Calu3 (cell line): ENCODE measurements around the gene THADA. TPM values are rescaled to one million over a fixed set of nuclear protein-coding genes. Genes with fewer than 3 reads are reported as not detected.

Experiments used
- BruUV-seq: library from RNA; stranded (reverse); fragments of 400-500 nt; replicated peaks from 2 replicates; lab custom pipeline; 2021; lab: Mats Ljungman, UMichigan
- CTCF ChIA-PET: fragments of 300-600 bp; sonication (Branson Sonifier 250); formaldehyde crosslinking; loops from one replicate; lab custom pipeline; 2022; ENCODE audit warnings: antibody characterized with exemption; lab: Charles Lee
- DNase-seq: peaks from one replicate; pipeline ENCODE4 v3.0.0; 2022
- H3K27ac Mint-ChIP-seq: one replicate; pipeline ENCODE4 v1.8.0; 2022; ENCODE audit warnings: mixed read lengths; ENCODE audit not compliant: unreplicated experiment
- H3K27me3 Mint-ChIP-seq: one replicate; pipeline ENCODE4 v1.8.0; 2022; ENCODE audit warnings: mixed read lengths; ENCODE audit not compliant: unreplicated experiment
- H3K36me3 Mint-ChIP-seq: one replicate; pipeline ENCODE4 v1.8.0; 2022; ENCODE audit warnings: mild to moderate bottlenecking, moderate library complexity, mixed read lengths; ENCODE audit not compliant: insufficient read depth, unreplicated experiment
- H3K4me1 Mint-ChIP-seq: one replicate; pipeline ENCODE4 v1.8.0; 2022; ENCODE audit warnings: mild to moderate bottlenecking, low read depth, mixed read lengths; ENCODE audit not compliant: unreplicated experiment
- H3K4me3 Mint-ChIP-seq: one replicate; pipeline ENCODE4 v1.8.0; 2022; ENCODE audit warnings: mild to moderate bottlenecking, low read depth, moderate library complexity, mixed read lengths; ENCODE audit not compliant: unreplicated experiment
- H3K9me3 Mint-ChIP-seq: one replicate; pipeline ENCODE4 v1.8.0; 2022; ENCODE audit warnings: low read depth, mixed read lengths; ENCODE audit not compliant: unreplicated experiment
- CTCF ChIP-seq: fragments of 200-600 bp; IDR thresholded peaks from one replicate; pipeline ENCODE4 v1.8.0; 2022; ENCODE audit warnings: antibody characterized with exemption; ENCODE audit not compliant: unreplicated experiment
- intact Hi-C: fragments of 100-400 bp; cut with micrococcal nuclease; formaldehyde crosslinking; loops from one replicate; pipeline ENCODE4 v1.10.0; 2022; ENCODE audit not compliant: unreplicated experiment
- total RNA-seq: library from RNA; stranded (reverse); gene quantifications from 2 replicates; pipeline ENCODE4 v1.2.3, GENCODE V29; 2022

Gene THADA
- total RNA-seq, 1 experiment from 2014 or later, result 35.5 TPM

- TF ChIP-seq CTCF, result no peak
- H3K4me3 Mint-ChIP-seq, result peak overlapping the region; percentile 98
Measured at GRCh38 chr2:43225788-43226557, 369.9 kb downstream of the THADA start.

GRCh38 chr2:43225093-43225787 is 370.6 kb downstream of the THADA start:
- CTCF ChIA-PET, result no interaction called here
- H3K27me3 Mint-ChIP-seq, result no peaks in the 10 kb centered on the region

More at GRCh38 chr2:43225788-43226557, 369.9 kb downstream of the THADA start:
- BruUV-seq, result no TSS peak
- CTCF ChIA-PET, result interaction anchor here (0.6 to 2.2 kb wide), 11 partner anchors 51 to 398 kb away, joined by 3 to 11 read pairs (median 5); no protein-coding TSS in a partner anchor
- peak; percentile 75 for DNase-seq
- peaks cover 32% of the 10 kb centered on the region for H3K4me1 Mint-ChIP-seq
- H3K36me3 Mint-ChIP-seq, result peaks cover 84% of the 10 kb centered on the region
- intact Hi-C loops, result loop anchor here (1.0 kb wide), 1 partner anchor 258 kb away; no protein-coding TSS in a partner anchor
- peak overlapping the region; percentile 75 for H3K27ac Mint-ChIP-seq
- no peaks in the 10 kb centered on the region for H3K9me3 Mint-ChIP-seq
- no peaks in the 10 kb centered on the region for H3K27me3 Mint-ChIP-seq

GRCh38 chr2:43224571-43225092 is 371.2 kb downstream of the THADA start:
- peaks cover 42% of the 10 kb centered on the region for H3K4me1 Mint-ChIP-seq
- BruUV-seq, result no TSS peak
- TF ChIP-seq CTCF, result no peak
- no peaks in the 10 kb centered on the region for H3K9me3 Mint-ChIP-seq
- peaks cover 93% of the 10 kb centered on the region for H3K36me3 Mint-ChIP-seq
- H3K27me3 Mint-ChIP-seq, result no peaks in the 10 kb centered on the region
- peak; percentile 45 for DNase-seq
- CTCF ChIA-PET, result interaction anchor here (0.7 kb wide), 1 partner anchor 56 kb away, joined by 7 read pairs; no protein-coding TSS in a partner anchor
- H3K4me3 Mint-ChIP-seq, result peak overlapping the region; percentile 98
- intact Hi-C loops, result loop anchor here (5.0 kb wide), 2 partner anchors 42 to 57 kb away; no protein-coding TSS in a partner anchor
- peak overlapping the region; percentile 84 for H3K27ac Mint-ChIP-seq

More at GRCh38 chr2:43225093-43225787, 370.6 kb downstream of the THADA start:
- no peak for TF ChIP-seq CTCF
- Mint-ChIP-seq H3K36me3 (peaks cover 89% of the 10 kb centered on the region), H3K4me1 (peaks cover 40% of the 10 kb centered on the region), H3K9me3 (no peaks in the 10 kb centered on the region), H3K4me3 (peak overlapping the region; percentile 98), H3K27ac (peak overlapping the region; percentile 75)
- no TSS peak for BruUV-seq
- intact Hi-C loops, result no loop called here
- peak; percentile 63 for DNase-seq

- H3K9me3 Mint-ChIP-seq, result no peaks in the 10 kb centered on the region
- peak; percentile 82 for DNase-seq
- no TSS peak for BruUV-seq
- peaks cover 93% of the 10 kb centered on the region for H3K36me3 Mint-ChIP-seq
- peak; percentile 20 for TF ChIP-seq CTCF
- H3K27me3 Mint-ChIP-seq, result no peaks in the 10 kb centered on the region
- peak overlapping the region; percentile 84 for H3K27ac Mint-ChIP-seq
- H3K4me1 Mint-ChIP-seq, result peaks cover 42% of the 10 kb centered on the region
- peak overlapping the region; percentile 98 for H3K4me3 Mint-ChIP-seq
- intact Hi-C loops, result loop anchor here (5.0 kb wide), 2 partner anchors 42 to 57 kb away; no protein-coding TSS in a partner anchor
- CTCF ChIA-PET, result interaction anchor here (0.7 kb wide), 1 partner anchor 55 kb away, joined by 7 read pairs; no protein-coding TSS in a partner anchor
Measured at GRCh38 chr2:43224131-43224570, 371.7 kb downstream of the THADA start.
